Nephron (organoid): Measurements from ENCODE around the gene TBCD.

Experiments
- H3K27ac Mint-ChIP-seq, 3 experiments: 2 replicates each; pipeline ENCODE4 v1.8.0; 2020; ENCODE audit warnings: mixed read lengths in 3 of 3, mild to moderate bottlenecking in 2 of 3, moderate library complexity in 1 of 3
- H3K27me3 Mint-ChIP-seq: 2 replicates; pipeline ENCODE4 v1.8.0; 2021; ENCODE audit warnings: low read depth, mild to moderate bottlenecking, moderate library complexity, mixed read lengths
- H3K36me3 Mint-ChIP-seq: 2 replicates; pipeline ENCODE4 v1.8.0; 2020; ENCODE audit warnings: low read depth, mixed read lengths
- H3K4me1 Mint-ChIP-seq: 2 replicates; pipeline ENCODE4 v1.8.0; 2020; ENCODE audit warnings: mixed read lengths
- H3K4me3 Mint-ChIP-seq, 3 experiments: 2 replicates each; pipeline ENCODE4 v1.8.0; 2020; ENCODE audit warnings: mild to moderate bottlenecking in 3 of 3, mixed read lengths in 3 of 3, moderate library complexity in 2 of 3
- H3K9me3 Mint-ChIP-seq: 2 replicates; pipeline ENCODE4 v1.8.0; 2020; ENCODE audit warnings: mixed read lengths
- TF ChIP-seq, protein P1 (sequence below), 3 experiments: fragments of 200-600 bp; sonication (generic); IDR thresholded peaks; one replicate each; pipeline ENCODE4 v1.5.0; 2021; ENCODE audit warnings: antibody characterized with exemption in 3 of 3; ENCODE audit not compliant: unreplicated experiment in 3 of 3

TBCD gene

DNA sequence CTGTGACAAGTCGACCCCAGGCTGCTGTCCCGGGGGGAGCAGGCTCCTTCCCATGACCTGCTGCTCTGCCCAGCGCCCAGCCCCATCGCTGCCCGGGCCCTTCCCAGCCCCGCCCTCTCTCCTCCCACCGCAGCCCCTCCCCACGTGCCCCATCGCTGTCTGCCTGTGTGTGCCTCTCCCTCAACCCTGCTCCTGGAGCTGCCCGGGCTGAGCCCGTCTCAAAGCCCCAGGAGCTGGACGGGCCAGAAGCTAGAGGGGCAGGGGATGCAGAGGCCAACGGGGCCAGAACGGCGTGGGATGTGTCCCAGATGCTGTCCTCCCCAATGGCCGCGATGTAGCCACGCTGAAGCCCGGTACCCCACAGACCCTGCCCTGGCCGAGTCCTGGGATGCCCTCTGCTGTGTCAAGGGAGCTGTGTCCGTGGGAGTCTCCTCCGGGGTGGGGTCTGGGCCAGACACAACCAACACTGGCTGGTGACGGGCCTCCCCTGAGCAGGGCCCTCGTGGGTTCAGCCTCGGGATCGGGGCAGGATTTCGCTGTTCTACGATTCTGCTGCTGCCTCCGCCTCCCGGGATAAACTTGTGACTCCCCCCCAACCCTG is 206.2 kb downstream of the TBCD start:
- Mint-ChIP-seq H3K27ac (no peak overlapping the region), H3K27me3 (peaks cover 1% of the 10 kb centered on the region), H3K4me1 (peaks cover under 1% of the 10 kb centered on the region), H3K36me3 (peaks cover 43% of the 10 kb centered on the region), H3K4me3 (no peak overlapping the region), H3K9me3 (peaks cover 26% of the 10 kb centered on the region)
- TF ChIP-seq, protein P1, sequence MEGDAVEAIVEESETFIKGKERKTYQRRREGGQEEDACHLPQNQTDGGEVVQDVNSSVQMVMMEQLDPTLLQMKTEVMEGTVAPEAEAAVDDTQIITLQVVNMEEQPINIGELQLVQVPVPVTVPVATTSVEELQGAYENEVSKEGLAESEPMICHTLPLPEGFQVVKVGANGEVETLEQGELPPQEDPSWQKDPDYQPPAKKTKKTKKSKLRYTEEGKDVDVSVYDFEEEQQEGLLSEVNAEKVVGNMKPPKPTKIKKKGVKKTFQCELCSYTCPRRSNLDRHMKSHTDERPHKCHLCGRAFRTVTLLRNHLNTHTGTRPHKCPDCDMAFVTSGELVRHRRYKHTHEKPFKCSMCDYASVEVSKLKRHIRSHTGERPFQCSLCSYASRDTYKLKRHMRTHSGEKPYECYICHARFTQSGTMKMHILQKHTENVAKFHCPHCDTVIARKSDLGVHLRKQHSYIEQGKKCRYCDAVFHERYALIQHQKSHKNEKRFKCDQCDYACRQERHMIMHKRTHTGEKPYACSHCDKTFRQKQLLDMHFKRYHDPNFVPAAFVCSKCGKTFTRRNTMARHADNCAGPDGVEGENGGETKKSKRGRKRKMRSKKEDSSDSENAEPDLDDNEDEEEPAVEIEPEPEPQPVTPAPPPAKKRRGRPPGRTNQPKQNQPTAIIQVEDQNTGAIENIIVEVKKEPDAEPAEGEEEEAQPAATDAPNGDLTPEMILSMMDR (IDR thresholded peaks at IDR 0.05; ENCODE audit: unreplicated experiment in 3 of 3), result no peak

DNA sequence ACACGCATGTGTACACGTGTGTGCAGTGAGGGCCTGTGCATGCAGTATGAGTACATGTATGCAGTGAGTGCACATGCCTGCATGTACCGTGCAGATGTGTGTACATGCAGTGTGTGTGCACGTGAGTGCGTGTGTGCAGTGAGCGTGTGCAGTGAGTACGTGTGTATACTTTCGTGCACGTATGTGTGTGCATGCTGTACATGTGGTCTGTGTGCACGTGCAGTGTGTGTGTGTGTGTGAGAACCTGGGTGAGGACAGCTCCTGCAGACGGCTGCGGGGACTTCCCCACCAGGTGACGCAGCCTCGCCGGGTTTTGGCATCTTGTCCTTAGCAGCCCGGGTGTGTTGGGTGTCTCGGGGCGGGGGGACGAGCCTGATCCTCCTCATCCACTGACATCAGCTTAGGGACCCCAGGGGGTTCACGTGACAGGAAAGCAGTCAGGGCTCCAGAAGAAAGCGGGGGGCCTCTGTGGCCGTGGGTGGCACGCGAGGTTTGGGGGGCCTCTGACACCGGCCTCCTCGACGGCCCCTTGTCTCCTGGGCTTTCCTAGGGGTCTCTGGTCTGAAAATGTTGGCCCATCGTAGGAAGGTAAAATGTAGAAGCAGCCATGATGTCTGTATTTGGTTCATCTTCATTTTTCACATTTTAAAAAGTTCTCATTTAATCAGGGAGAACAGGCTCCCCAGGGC is 207.5 kb downstream of the TBCD start:
- Mint-ChIP-seq H3K27ac (no peak overlapping the region), H3K9me3 (peaks cover 13% of the 10 kb centered on the region), H3K36me3 (peaks cover 30% of the 10 kb centered on the region), H3K27me3 (peaks cover 8% of the 10 kb centered on the region), H3K4me1 (peaks cover 6% of the 10 kb centered on the region), H3K4me3 (no peak overlapping the region)
- TF ChIP-seq, protein P1 (IDR thresholded peaks at IDR 0.05; ENCODE audit: unreplicated experiment in 3 of 3), result no peak

DNA sequence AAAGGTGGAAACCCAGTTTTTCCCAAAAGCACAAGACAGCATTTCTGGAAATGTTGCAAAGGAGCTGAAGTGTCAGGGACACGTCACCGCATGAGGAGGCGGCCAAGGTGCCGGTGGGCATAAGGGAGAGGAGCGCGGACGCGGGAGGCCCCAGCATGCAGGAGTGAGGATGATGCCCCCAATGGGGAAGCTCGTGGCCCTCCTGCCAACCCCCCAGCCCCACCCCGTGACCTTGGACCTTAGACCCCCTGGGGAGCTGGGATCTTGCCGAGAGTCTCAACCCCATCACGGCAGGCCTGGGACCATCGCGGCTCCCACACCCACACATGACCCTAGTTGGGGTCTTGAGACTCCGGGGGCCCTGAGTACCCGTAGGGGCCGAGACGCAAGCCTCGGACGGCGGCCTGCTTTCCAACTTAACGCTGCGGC is 208.1 kb downstream of the TBCD start:
- TF ChIP-seq, protein P1 (IDR thresholded peaks at IDR 0.05; ENCODE audit: unreplicated experiment in 3 of 3), result no peak
- Mint-ChIP-seq H3K9me3 (peaks cover 7% of the 10 kb centered on the region), H3K27me3 (peaks cover 8% of the 10 kb centered on the region), H3K36me3 (peaks cover 23% of the 10 kb centered on the region), H3K4me3 (no peak overlapping the region), H3K27ac (no peak overlapping the region), H3K4me1 (peaks cover 6% of the 10 kb centered on the region)

DNA sequence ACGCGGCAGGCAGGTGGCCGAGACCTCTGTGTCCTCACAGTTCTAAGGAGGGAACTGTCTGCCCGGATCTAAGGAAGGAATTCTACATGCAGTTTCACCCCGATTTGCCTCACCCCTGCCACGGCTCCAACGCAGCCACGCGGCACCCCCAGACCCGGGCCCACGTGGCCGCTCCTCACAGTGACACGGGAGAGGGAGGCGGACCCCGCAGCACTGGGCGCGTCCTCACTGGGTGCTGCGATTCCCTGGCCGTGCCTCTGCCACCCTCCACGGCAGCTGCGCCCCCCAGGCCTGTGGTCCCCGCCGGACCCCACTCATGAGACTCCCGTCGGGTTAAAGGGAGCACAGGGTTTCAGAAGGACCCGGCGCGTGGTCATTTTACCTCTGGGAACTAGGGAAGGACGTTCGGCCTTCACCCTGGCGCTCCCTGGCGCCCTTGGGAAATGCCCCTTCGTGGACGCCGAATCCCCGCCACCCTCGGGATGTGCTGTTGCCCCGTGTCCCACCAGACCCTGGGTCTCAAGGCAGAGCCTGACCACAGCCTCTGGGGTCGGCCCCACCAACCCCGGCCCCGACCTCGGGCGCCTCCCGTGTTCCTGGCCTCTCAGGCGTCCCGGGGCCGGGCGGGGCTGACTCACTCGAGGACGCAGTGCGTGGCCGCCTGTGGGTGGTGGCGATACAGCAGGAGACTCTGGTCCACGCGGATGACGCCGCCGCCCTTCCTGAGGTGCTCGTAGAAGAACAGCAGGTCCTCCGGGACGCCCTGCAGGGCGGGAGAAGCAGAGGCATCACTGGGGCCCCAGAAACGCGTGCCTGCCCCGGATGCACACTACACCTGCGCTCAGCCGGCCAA is 208.8 kb downstream of the TBCD start:
- Mint-ChIP-seq H3K4me1 (peaks cover 6% of the 10 kb centered on the region), H3K4me3 (no peak overlapping the region), H3K27me3 (peaks cover 8% of the 10 kb centered on the region), H3K9me3 (peaks cover under 1% of the 10 kb centered on the region), H3K27ac (no peak overlapping the region), H3K36me3 (peaks cover 17% of the 10 kb centered on the region)
- TF ChIP-seq, protein P1 (IDR thresholded peaks at IDR 0.05; ENCODE audit: unreplicated experiment in 3 of 3), result no peak

DNA sequence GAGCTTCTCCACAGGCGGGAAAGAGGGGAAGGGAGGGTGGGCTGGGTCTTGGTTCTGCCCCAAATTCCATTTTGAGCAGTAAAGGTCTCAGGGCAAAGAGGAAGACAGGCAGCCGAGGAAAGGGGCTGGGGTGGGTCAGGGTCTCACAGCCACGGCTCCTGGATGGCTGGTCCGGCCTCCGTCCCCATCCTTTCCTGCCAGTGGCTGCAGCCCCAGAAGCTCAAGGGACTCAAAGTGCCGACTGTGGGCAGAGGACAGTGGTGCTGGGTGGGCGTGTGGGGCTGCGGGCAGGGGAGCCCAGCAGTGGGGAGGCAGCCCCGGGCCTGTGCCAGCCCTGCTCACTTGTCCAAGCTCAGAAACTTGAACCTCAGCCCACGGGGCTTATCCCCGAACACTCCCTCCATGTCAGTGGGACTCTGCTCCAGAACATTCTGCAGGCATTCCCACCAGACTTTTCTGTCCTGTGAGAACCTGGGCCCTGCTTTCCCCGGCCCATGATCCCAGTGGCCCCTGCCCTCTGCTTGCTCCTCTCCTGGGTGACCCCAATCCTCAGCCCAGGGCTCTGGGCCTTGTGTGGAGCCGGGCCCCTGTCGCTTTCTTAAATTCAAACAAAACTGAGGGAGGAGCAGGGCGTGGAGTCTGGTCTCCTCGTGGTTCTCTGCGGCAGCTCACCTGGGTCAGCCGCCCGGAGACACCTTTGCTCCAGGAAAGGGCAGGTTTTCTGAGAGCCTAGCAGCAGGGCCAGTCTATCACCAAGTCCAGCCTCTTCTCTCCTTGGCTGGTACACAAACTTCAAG is 209.7 kb downstream of the TBCD start:
- H3K9me3 Mint-ChIP-seq, result no peaks in the 10 kb centered on the region
- peaks cover 8% of the 10 kb centered on the region for H3K27me3 Mint-ChIP-seq
- no peak overlapping the region for H3K27ac Mint-ChIP-seq
- TF ChIP-seq, protein P1 (IDR thresholded peaks at IDR 0.05; ENCODE audit: unreplicated experiment in 3 of 3), result no peak
- H3K4me3 Mint-ChIP-seq, result no peak overlapping the region
- H3K4me1 Mint-ChIP-seq, result peaks cover 6% of the 10 kb centered on the region
- H3K36me3 Mint-ChIP-seq, result peaks cover 19% of the 10 kb centered on the region
